ENCODE results near the gene SIX4. TPM values are rescaled to one million over a fixed set of nuclear protein-coding genes. Genes with fewer than 3 reads are reported as not detected.

The SIX4 gene
- total RNA-seq, 1 experiment from 2014 or later = 17.3 TPM

DNA sequence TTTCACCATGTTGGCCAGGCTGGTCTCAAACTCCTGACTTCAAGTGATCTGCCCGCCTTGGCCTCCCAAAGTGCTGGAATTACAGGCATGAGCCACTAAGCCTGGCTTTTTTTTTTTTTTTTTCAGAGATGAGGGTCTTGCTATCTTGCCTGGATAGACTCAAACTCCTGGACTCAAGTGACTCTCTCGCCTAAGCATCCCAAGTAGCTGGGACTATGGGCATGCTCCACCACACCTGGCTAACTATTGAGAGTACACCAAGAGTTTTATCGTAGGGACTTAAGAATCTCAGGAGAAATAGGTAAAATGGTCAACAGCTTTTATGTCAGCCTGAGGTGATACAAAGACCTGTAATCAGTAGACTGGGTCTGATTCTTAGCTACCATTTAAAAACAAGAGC lies 43.6 kb downstream of the SIX4 start:
- POLR2A ChIA-PET = no interaction called here
- H3K36me3 ChIP-seq (ENCODE audit: control insufficient read depth, insufficient read depth, low read length) = no peaks in the 10 kb centered on the region
- TF ChIP-seq, protein P1, sequence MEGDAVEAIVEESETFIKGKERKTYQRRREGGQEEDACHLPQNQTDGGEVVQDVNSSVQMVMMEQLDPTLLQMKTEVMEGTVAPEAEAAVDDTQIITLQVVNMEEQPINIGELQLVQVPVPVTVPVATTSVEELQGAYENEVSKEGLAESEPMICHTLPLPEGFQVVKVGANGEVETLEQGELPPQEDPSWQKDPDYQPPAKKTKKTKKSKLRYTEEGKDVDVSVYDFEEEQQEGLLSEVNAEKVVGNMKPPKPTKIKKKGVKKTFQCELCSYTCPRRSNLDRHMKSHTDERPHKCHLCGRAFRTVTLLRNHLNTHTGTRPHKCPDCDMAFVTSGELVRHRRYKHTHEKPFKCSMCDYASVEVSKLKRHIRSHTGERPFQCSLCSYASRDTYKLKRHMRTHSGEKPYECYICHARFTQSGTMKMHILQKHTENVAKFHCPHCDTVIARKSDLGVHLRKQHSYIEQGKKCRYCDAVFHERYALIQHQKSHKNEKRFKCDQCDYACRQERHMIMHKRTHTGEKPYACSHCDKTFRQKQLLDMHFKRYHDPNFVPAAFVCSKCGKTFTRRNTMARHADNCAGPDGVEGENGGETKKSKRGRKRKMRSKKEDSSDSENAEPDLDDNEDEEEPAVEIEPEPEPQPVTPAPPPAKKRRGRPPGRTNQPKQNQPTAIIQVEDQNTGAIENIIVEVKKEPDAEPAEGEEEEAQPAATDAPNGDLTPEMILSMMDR (IDR thresholded peaks at IDR 0.05) = no peak
- CTCF ChIA-PET = no interaction called here
- H3K9me3 ChIP-seq (ENCODE audit: control insufficient read depth, insufficient read depth, low read depth, low read length) = no peaks in the 10 kb centered on the region
- intact Hi-C loops (cut with micrococcal nuclease; ENCODE audit: unreplicated experiment) = no loop called here
- ATAC-seq (no peak), DNase-seq (ENCODE audit: low read depth, low spot score) (no peak)
- H3K4me3 ChIP-seq (ENCODE audit: low read depth in 2 of 2, low read length in 2 of 2) = no peak overlapping the region
- no peak overlapping the region for H3K27ac ChIP-seq (ENCODE audit: low read length)
- no peaks in the 10 kb centered on the region for H3K27me3 ChIP-seq (ENCODE audit: control insufficient read depth, insufficient read depth, low read length)
- no TSS peak for BruUV-seq (replicated peaks)
- in situ Hi-C loops (cut with HindIII; ENCODE audit: low pct_unique_long_range_greater_than_20kb, low sequenced_read_pairs) = no loop called here
- H3K4me1 ChIP-seq (ENCODE audit: control insufficient read depth, insufficient read depth, low read length) = no peaks in the 10 kb centered on the region

DNA sequence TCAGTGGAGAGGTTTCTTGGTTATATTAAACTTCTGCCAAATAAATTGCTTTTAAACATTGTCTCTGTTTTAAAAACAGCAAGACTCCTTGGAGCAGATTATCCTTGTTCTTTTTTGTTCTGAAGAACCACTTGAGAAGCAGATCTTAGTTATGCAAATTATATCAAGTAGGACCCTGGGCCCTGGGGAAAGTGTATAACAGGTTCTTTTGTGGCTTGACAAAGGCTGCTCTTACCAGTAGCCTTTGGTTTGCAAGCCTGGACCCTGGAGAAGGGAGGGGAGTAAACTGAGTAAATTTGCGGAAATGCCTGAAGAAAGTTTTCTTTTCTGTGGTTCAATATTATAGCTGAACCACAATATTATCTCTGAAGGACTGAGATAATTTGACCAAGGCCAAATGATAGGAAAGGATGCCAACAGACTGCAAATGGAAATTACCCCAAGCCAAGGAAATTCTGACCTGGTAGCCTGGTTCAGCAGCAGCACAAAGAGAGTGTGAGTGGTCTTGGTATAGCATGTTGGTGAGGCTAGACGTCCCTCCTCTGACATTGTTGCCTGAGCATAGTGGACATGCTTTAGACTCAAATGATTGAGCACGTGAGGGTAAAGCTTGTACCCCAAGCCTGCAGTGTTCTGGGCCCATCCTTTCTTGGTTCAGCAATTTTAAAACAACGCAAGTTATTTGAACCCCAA lies 44.4 kb downstream of the SIX4 start:
- no peaks in the 10 kb centered on the region for H3K27me3 ChIP-seq (ENCODE audit: control insufficient read depth, insufficient read depth, low read length)
- DNase-seq (ENCODE audit: low read depth, low spot score) (no peak), ATAC-seq (no peak)
- H3K9me3 ChIP-seq (ENCODE audit: control insufficient read depth, insufficient read depth, low read depth, low read length) = no peaks in the 10 kb centered on the region
- ChIA-PET CTCF (no interaction called here), POLR2A (no interaction called here)
- no peaks in the 10 kb centered on the region for H3K36me3 ChIP-seq (ENCODE audit: control insufficient read depth, insufficient read depth, low read length)
- H3K4me1 ChIP-seq (ENCODE audit: control insufficient read depth, insufficient read depth, low read length) = no peaks in the 10 kb centered on the region
- no peak overlapping the region for H3K4me3 ChIP-seq (ENCODE audit: low read depth in 2 of 2, low read length in 2 of 2)
- intact Hi-C loops (cut with micrococcal nuclease; ENCODE audit: unreplicated experiment) = no loop called here
- TF ChIP-seq POLR2AphosphoS5 (IDR thresholded peaks at IDR 0.05; ENCODE audit: low read depth, low read length) (no peak), TCF7L2 (IDR thresholded peaks at IDR 0.05; ENCODE audit: low read depth, low read length) (no peak), SIN3A (IDR thresholded peaks at IDR 0.05; ENCODE audit: borderline replicate concordance, insufficient read depth, low read depth, low read length) (no peak)
- TF ChIP-seq, protein P2, sequence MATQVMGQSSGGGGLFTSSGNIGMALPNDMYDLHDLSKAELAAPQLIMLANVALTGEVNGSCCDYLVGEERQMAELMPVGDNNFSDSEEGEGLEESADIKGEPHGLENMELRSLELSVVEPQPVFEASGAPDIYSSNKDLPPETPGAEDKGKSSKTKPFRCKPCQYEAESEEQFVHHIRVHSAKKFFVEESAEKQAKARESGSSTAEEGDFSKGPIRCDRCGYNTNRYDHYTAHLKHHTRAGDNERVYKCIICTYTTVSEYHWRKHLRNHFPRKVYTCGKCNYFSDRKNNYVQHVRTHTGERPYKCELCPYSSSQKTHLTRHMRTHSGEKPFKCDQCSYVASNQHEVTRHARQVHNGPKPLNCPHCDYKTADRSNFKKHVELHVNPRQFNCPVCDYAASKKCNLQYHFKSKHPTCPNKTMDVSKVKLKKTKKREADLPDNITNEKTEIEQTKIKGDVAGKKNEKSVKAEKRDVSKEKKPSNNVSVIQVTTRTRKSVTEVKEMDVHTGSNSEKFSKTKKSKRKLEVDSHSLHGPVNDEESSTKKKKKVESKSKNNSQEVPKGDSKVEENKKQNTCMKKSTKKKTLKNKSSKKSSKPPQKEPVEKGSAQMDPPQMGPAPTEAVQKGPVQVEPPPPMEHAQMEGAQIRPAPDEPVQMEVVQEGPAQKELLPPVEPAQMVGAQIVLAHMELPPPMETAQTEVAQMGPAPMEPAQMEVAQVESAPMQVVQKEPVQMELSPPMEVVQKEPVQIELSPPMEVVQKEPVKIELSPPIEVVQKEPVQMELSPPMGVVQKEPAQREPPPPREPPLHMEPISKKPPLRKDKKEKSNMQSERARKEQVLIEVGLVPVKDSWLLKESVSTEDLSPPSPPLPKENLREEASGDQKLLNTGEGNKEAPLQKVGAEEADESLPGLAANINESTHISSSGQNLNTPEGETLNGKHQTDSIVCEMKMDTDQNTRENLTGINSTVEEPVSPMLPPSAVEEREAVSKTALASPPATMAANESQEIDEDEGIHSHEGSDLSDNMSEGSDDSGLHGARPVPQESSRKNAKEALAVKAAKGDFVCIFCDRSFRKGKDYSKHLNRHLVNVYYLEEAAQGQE (IDR thresholded peaks at IDR 0.05; ENCODE audit: insufficient read depth in 1 of 2, low read depth in 2 of 2, low read length in 1 of 2) = no peak
- TF ChIP-seq, protein P1 (IDR thresholded peaks at IDR 0.05) = no peak
- no peak overlapping the region for H3K27ac ChIP-seq (ENCODE audit: low read length)
- BruUV-seq (replicated peaks) = no TSS peak
- in situ Hi-C loops (cut with HindIII; ENCODE audit: low pct_unique_long_range_greater_than_20kb, low sequenced_read_pairs) = no loop called here

All from Panc1 (cell line).